ENCODE results near the gene CD59.
"Not testable (repeated sequence)": the region's sequence is repeated elsewhere in the genome, so short reads cannot be mapped to it uniquely, and the experiment has no call there.

Gene CD59

GRCh38 chr11:33742249-33742851 lies 6.1 kb upstream of the CD59 start:
- no peak for DNase-seq

GRCh38 chr11:33741806-33742205 lies 5.6 kb upstream of the CD59 start:
- no peak for DNase-seq

GRCh38 chr11:33737362-33737821 lies 1.2 kb upstream of the CD59 start:
- DNase-seq: no peak

- no peak for DNase-seq
Measured at GRCh38 chr11:33735271-33736147, 714 bp downstream of the CD59 start.

- no peak for DNase-seq
Measured at GRCh38 chr11:33734441-33735270, 1.6 kb downstream of the CD59 start.

- no peak for DNase-seq
Measured at GRCh38 chr11:33733980-33734379, 2.2 kb downstream of the CD59 start.

GRCh38 chr11:33731723-33732531 lies 4.3 kb downstream of the CD59 start:
- DNase-seq: no peak

GRCh38 chr11:33730716-33731115 lies 5.5 kb downstream of the CD59 start:
- DNase-seq: no peak

GRCh38 chr11:33729072-33729664 lies 7.1 kb downstream of the CD59 start:
- not testable (repeated sequence) for DNase-seq

GRCh38 chr11:33727539-33727938 lies 8.7 kb downstream of the CD59 start:
- DNase-seq: not testable (repeated sequence)

GRCh38 chr11:33725496-33725895 lies 10.7 kb downstream of the CD59 start:
- no peak for DNase-seq

- DNase-seq: no peak
Measured at GRCh38 chr11:33724644-33725035, 11.6 kb downstream of the CD59 start.

- no peak for DNase-seq
Measured at GRCh38 chr11:33723238-33723881, 12.9 kb downstream of the CD59 start.

- no peak for DNase-seq
Measured at GRCh38 chr11:33722590-33723234, 13.5 kb downstream of the CD59 start.

- no peak for DNase-seq
Measured at GRCh38 chr11:33721984-33722383, 14.2 kb downstream of the CD59 start.

GRCh38 chr11:33721426-33721825 lies 14.8 kb downstream of the CD59 start:
- DNase-seq: no peak

- no peak for DNase-seq
Measured at GRCh38 chr11:33719587-33719986, 16.6 kb downstream of the CD59 start.

- DNase-seq: no peak
Measured at GRCh38 chr11:33718440-33718839, 17.8 kb downstream of the CD59 start.

- no peak for DNase-seq
Measured at GRCh38 chr11:33716243-33716642, 20.0 kb downstream of the CD59 start.

- DNase-seq: no peak
Measured at GRCh38 chr11:33713856-33714398, 22.3 kb downstream of the CD59 start.

Data from NCI-H2081 treated with DMSO at 0.1 percent for 48 hours (cell line).